HG03575 (cell line): Measurements from ENCODE around the gene TBX21.

Experiments used
- ATAC-seq: cut with Tn5 transposase; IDR thresholded peaks from one replicate; pipeline ENCODE4 v1.9.1; 2021; ENCODE audit not compliant: unreplicated experiment, insufficient number of reproducible peaks, low FRiP score; ENCODE audit errors: extremely low read depth

Gene TBX21

DNA sequence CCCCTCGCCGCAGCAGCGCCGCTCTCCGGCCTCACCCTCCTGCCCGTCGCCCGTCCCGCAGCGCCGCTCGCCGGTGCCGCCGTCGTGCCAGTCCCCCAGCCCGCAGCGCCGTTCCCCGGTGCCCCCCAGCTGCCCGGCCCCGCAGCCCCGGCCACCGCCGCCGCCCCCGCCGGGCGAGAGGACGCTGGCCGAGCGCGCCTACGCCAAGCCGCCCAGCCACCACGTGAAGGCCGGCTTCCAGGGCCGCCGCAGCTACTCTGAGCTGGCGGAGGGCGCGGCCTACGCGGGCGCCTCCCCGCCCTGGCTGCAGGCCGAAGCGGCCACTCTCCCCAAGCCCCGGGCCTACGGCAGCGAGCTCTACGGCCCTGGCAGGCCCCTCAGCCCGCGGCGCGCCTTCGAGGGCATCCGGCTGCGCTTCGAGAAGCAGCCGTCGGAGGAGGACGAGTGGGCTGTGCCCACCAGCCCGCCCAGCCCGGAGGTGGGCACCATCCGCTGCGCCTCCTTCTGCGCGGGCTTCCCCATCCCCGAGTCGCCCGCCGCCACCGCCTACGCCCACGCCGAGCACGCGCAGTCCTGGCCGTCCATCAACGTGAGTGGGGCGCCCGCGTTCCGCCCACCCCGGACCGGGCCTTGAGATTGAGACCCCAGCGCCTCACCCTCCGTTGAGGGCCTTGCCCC, 24.0 kb upstream of the TBX21 start:
- ATAC-seq: no peak

GRCh38 chr17:47709594-47709993, 23.4 kb upstream of the TBX21 start:
- ATAC-seq: no peak

DNA sequence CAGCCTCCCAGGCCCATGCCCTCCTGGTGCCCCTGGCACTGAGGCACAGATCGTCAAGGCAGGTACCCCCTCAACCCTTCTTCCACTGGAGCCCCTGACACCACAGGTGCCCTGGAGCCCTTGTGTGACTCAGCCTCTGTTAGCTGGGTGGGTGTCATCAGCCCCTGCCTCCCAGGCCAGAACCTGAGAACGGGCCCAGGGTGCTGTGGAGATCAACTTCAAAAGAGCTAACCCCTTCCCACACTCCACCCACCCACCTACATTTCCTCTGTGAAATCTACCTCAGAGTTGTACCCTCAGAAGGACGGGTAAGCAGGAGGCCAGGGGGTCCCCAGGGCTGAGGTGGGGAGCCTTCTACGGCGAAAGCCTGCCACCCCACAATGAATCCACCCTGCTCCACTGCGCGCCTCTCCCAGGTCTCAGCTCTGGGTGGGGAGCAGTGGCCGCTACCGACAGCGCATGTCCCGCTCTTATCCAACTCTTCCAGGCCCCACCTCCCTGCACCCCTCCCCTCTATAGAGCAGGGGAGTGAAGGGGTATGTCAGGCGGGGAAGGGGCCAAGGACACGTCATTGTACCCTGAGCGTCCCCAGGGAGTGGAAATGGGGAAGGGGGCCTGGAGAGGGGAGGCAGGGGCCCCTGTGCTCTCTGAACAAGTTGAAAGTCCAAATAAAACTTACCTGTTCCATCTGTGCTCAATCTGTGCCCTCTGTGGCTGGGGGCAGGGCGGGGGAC, 21.5 kb upstream of the TBX21 start:
- no peak for ATAC-seq

- no peak for ATAC-seq
These were observed 20.6 kb upstream of the TBX21 start for GRCh38 chr17:47712330-47713023.

DNA sequence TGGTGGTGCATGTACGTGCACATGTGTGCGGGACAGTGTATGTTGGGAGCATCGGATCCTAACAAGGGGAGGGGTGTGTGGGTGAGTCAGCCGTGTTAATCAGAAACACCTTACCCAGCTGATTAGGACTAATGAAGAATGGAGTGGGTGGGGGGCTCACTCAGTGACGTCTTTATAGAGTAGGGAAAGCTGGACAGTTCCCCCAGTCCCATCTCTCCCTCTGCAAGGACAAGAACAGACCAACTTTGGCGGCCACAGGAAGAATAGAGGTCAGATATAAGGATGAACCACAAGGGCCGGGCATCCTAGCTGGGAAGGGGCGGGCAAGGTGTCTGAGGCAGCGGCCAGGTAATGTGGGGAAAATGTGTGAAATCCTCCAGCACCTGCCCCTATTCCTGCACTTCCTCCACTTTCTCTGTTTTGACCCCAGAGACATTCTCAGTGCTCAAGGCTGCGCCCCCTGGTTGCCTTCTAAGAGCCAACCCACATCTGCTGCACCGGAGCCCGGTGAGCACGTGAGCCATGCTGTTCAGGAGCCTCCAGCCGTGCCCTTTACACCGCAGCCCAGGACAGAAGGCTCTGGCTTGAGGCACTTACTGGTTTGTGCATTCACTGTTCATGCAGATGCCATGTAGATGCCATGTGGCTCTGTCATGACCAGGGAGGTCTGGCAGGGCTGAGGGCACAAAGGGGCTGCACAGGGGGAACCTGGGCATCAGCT, 18.9 kb upstream of the TBX21 start:
- ATAC-seq: no peak

DNA sequence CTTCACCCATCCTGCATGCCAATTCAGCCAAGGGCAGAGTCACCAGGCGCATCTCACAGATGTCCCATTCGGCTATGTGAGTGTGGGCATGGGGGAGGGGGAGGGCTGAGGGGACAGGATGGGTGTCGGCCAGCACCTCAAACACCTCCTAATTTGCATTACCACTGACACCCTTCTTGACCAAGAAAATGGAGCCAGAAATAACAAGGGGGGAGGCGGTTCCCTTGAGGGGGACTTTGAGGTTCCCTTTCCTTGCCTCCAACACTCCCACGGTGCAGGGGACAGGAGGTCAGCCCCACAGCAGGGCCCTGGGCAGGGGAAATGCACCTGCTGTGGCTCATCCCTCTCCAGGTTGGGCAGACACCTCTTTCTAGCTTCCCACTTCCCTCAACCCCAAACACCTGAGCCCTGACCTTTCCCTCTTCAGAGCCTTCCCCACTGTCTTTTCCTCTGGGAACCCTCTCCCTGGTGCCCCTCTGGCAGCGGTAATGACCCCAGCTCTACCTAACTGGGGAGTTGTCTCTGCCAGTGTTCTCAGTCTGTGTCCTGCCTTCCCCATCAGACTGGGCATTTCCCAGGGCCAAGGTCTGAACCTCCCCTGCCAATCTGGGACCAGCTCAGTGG, 18.2 kb upstream of the TBX21 start:
- no peak for ATAC-seq

GRCh38 chr17:47715669-47716325, 17.2 kb upstream of the TBX21 start:
- no peak for ATAC-seq

DNA sequence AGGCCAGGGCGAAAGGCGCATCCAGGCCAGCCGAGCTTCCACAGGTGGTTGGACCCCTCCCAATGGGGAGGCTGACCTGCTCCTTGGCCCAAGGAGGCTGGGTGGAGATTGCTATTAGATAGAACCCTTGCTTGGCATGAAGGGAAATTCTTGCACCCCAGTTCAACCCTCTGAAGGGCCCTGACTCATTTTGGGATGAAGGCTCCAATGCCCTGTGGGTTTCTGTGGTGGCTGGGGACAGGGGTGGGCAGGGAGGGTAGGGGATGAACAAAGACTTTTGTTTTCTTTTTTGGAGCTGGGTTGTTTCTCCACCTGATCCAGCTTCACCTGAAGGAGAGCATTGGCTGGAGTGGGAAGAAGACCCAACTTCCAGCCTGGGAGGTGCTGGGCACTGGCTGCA, 16.7 kb upstream of the TBX21 start:
- no peak for ATAC-seq

DNA sequence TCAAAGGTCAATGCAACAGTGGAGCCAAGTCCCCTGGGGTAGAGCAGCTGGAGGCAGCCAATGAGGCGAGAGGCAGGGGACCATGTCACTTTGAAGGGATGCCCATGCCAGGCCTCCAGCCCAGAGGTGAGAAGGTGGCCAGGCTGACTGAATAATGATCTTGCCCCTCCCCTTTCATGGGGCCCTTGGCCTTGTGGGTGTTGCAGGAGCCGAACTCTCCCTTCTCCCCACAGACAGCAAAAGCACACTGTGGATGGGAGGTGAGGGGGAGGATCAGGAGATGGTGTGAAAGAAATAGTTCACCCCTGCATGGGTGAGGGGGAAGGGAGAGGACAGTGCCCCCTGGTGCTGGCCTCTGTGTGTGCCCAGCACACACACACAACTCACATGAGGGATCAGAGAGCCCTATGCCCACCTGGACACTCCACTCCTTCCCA, 15.8 kb upstream of the TBX21 start:
- no peak for ATAC-seq

DNA sequence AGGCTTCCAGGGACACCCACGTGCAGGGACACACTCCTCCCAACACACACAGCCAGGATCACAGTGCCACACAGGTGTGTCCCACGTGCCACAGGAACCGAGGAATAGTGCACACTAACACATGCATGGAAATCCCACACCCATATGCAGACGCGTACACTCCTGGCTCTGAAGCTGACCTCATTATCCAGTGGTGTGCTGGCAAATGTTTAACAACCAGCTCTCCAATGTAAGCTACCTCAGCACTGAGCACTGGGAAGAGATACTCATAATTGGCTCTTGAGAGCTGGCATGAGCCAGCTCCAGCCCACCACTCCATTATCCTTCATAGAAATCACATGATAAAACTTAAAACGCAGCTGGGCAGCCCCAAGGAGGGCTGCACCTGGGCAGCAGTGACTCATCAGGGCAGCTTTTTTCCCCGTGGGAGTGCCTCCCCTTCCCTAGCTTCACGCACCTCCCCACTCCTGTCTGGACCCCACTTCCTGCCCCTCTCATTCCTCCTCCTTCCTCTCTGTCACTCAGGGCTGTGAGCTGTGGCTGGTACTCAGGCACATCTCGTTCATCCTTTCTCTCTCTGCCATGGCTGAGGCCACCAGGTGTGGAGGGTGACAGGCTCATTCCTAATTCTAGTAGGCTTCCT, 14.9 kb upstream of the TBX21 start:
- ATAC-seq: no peak

GRCh38 chr17:47718634-47719405, 14.2 kb upstream of the TBX21 start:
- no peak for ATAC-seq

DNA sequence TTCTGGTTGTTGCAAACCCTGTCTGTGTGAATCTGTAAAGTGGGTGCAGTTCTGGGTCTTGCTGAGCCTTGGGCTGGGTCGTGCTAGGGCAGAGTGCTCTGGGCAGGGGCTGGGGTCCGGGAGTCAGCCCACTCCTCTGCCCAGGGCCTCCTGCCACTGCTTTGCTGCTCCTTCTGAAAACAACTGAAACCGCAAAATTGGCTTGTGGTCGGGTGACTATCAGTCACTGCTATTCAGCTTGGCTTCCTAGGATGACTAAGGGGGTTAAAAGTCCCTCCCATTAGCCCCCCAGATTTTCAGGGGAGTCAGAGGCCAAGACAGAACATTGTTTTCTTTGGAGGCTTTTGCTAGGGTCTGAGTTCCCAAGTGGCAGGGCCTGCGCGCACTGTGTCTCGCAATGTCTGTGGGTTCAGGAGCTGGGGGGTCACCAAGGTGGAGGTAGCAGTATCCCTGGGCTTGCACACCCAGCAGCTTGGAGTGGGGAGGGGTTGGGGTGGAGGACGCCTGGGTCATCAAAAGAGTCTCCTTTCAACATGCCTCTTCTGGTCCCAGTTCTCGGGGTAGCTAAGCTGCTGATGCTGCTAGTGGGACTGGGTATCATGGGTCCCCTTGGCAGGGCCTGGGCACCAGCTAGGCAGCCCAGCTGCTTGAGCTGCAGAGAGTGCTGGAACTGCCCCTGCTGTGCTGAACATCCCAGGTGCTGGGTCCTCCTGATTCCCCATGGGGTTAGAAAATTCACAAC, 13.5 kb upstream of the TBX21 start:
- ATAC-seq: no peak

DNA sequence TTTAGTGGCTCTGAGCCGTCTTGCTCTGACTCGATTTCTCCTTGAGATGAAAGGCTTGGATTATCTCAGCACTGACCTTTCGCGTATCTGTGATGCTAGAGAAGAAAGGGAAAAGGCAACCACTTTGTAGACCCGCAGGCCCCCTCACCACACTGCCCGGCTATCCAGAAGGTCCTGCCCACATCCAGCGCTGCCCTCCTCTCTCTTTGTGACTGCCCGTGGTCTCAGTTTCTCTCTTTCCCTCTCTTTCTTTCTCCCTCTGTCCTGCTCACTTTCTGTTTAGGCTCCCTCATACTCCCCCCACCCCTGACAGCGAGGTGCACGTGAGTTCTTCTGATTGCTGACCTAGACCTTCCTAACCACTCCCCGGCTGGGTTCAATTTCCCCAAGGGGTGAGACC, 12.8 kb upstream of the TBX21 start:
- ATAC-seq: no peak

GRCh38 chr17:47720754-47721533, 12.1 kb upstream of the TBX21 start:
- no peak for ATAC-seq

DNA sequence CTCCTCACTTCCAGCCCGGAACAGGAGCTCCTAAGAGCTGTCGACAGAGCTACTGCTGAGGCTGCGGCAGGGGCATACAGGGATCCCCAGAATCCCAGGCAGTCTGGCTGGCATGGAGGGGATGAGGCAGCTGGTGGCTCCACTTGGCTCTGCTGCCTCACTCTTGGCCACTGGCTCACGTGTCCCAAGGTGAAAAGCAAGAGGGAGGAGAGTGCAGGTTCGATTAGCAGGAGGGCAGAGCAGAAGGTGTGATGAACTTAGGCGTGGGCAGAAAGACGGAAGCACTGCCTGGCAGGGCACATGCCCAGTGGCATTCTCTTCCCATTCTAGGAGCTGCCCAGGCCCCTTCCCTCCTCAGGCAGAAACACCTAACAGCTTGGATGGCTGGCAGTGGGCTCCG, 11.3 kb upstream of the TBX21 start:
- no peak for ATAC-seq

DNA sequence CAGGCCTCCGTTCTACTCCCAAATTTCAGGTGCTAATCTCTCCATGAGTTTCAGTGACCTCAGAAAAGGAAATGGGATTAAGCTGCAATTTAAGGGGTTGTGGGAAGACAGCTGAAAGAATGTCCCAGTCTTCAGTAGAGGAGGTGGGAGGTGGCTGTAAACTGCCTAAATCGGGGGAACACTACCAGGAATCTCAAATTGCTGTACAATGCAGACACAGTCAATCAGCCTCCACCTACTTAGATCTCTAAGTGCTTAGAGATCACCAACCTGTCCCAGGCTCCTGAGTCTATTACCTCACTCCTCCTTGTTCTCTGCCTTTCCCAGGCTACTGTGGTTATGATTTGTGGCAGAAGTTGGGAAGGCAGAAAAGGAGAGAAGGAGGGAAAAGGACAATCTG, 8.3 kb upstream of the TBX21 start:
- no peak for ATAC-seq
